MM.1S (cell line): ENCODE results near the gene TMEM239.

Experiments used
- DNase-seq: peaks from one replicate; pipeline ENCODE4 v3.0.0-alpha.2; 2015
- H2AFZ ChIP-seq: fragments of 300-600 bp; sonication (generic); 2 replicates; pipeline ENCODE4 v1.6.0; 2016; ENCODE audit warnings: antibody characterized with exemption, low read length
- H3F3A ChIP-seq: fragments of 300-600 bp; sonication (generic); 2 replicates; pipeline ENCODE4 v1.6.1; 2016; ENCODE audit warnings: mild to moderate bottlenecking, antibody characterized with exemption, low read length, moderate library complexity, mixed read lengths; ENCODE audit not compliant: insufficient read depth
- H3K27ac ChIP-seq: fragments of 300-600 bp; sonication (generic); 2 replicates; pipeline ENCODE4 v1.5.1; 2016; ENCODE audit warnings: mild to moderate bottlenecking, low read length
- H3K27me3 ChIP-seq: fragments of 300-600 bp; sonication (generic); replicated peaks from 2 replicates; pipeline ENCODE4 v1.6.0; 2016; ENCODE audit warnings: low read length; ENCODE audit not compliant: insufficient read depth
- H3K36me3 ChIP-seq: fragments of 300-600 bp; sonication (generic); replicated peaks from 2 replicates; pipeline ENCODE4 v1.6.1; 2016; ENCODE audit warnings: mild to moderate bottlenecking, low read length, mixed read lengths; ENCODE audit not compliant: insufficient read depth
- H3K4me1 ChIP-seq: fragments of 300-600 bp; sonication (generic); 2 replicates; pipeline ENCODE4 v1.6.1; 2016; ENCODE audit warnings: low read length, mixed read lengths
- H3K4me2 ChIP-seq: fragments of 300-600 bp; sonication (generic); 2 replicates; pipeline ENCODE4 v1.6.0; 2016; ENCODE audit warnings: low read depth, low read length
- H3K4me3 ChIP-seq: fragments of 300-600 bp; sonication (generic); 2 replicates; pipeline ENCODE4 v1.5.1; 2016; ENCODE audit warnings: low read length, mixed read lengths
- H3K79me2 ChIP-seq: fragments of 300-600 bp; sonication (generic); 2 replicates; pipeline ENCODE4 v1.6.1; 2016; ENCODE audit warnings: mixed run types, low read length, mixed read lengths
- H3K9ac ChIP-seq: fragments of 300-600 bp; sonication (generic); 2 replicates; pipeline ENCODE4 v1.6.1; 2016; ENCODE audit warnings: low read length, mixed read lengths
- H3K9me2 ChIP-seq: fragments of 300-600 bp; sonication (generic); replicated peaks from 2 replicates; pipeline ENCODE4 v1.6.1; 2016; ENCODE audit warnings: mild to moderate bottlenecking, low read length, mixed read lengths; ENCODE audit not compliant: insufficient read depth
- H3K9me3 ChIP-seq: fragments of 300-600 bp; sonication (generic); replicated peaks from 2 replicates; pipeline ENCODE4 v1.6.1; 2016; ENCODE audit warnings: mild to moderate bottlenecking, low read length, mixed read lengths; ENCODE audit not compliant: insufficient read depth
- H4K20me1 ChIP-seq: fragments of 300-600 bp; sonication (generic); 2 replicates; pipeline ENCODE4 v1.6.1; 2016; ENCODE audit warnings: mild to moderate bottlenecking, low read length, moderate library complexity, mixed read lengths; ENCODE audit not compliant: insufficient read depth
- EZH2 ChIP-seq: fragments of 300-600 bp; sonication (generic); optimal IDR thresholded peaks from 2 replicates; pipeline ENCODE3; 2017; ENCODE audit warnings: low read depth, mild to moderate bottlenecking, antibody characterized with exemption, low read length, mixed read lengths
- EZH2phosphoT487 ChIP-seq: fragments of 300-600 bp; sonication (generic); IDR thresholded peaks from 2 replicates; pipeline ENCODE4 v1.6.1; 2018; ENCODE audit warnings: antibody characterized with exemption, low read length
- TF ChIP-seq, protein P1 (sequence below): fragments of 300-600 bp; sonication (generic); IDR thresholded peaks from 2 replicates; pipeline ENCODE4 v1.5.1; 2016; ENCODE audit warnings: antibody characterized with exemption, low read length, mixed read lengths

The TMEM239 gene

DNA sequence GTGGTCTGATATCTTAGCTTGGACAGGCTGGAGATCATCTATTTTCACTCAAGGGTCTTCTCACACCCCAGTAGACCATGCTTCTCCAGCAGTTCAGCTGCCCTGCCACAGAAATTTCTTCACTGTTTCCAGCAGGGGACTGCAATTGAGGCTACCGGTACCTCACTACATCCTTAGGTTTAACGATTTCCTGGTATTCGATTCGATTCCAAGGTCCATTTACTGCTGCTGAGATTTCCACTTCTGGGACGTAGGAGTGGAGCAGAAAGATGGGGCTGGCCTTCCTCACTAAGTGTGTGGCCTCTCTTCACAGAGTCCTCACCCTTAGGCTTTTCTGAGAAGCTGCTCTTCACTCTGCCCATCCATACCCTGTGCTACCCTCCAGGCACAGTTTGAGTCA, 30.5 kb downstream of the TMEM239 start:
- no peaks in the 10 kb centered on the region for H3K9me2 ChIP-seq

DNA sequence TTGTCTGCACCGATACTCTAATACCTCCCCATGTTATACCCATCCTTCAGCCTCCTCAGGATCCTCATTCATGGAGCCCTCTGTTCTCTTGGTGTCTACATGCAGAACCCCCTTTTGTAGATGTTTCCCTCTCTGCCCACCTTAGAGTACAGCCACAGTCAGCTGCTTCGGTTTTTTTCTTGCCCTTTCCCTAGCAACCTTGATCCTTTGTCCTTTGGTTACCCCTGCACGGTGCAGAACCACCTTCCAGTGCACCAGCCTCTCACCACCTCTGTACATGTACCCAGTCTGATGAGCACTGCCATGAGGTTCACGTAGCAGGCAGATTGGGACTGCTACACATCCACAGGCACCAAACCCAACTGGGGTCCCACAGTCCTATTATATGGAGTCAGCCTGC, 31.6 kb downstream of the TMEM239 start:
- no peak for TF ChIP-seq EZH2phosphoT487
- TF ChIP-seq EZH2, result no peak
- TF ChIP-seq, protein P1, sequence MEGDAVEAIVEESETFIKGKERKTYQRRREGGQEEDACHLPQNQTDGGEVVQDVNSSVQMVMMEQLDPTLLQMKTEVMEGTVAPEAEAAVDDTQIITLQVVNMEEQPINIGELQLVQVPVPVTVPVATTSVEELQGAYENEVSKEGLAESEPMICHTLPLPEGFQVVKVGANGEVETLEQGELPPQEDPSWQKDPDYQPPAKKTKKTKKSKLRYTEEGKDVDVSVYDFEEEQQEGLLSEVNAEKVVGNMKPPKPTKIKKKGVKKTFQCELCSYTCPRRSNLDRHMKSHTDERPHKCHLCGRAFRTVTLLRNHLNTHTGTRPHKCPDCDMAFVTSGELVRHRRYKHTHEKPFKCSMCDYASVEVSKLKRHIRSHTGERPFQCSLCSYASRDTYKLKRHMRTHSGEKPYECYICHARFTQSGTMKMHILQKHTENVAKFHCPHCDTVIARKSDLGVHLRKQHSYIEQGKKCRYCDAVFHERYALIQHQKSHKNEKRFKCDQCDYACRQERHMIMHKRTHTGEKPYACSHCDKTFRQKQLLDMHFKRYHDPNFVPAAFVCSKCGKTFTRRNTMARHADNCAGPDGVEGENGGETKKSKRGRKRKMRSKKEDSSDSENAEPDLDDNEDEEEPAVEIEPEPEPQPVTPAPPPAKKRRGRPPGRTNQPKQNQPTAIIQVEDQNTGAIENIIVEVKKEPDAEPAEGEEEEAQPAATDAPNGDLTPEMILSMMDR, result no peak

More for the DNA sequence above, 30.5 kb downstream of the TMEM239 start:
- Histone ChIP-seq H3K4me1 (no peaks in the 10 kb centered on the region), H3K4me2 (no peak overlapping the region), H3K9me3 (no peaks in the 10 kb centered on the region), H2AFZ (no peak overlapping the region), H3F3A (no peaks in the 10 kb centered on the region), H3K4me3 (no peak overlapping the region), H3K9ac (no peak overlapping the region), H3K27me3 (no peaks in the 10 kb centered on the region), H3K36me3 (no peaks in the 10 kb centered on the region), H3K27ac (no peak overlapping the region), H4K20me1 (no peaks in the 10 kb centered on the region), H3K79me2 (peaks cover under 1% of the 10 kb centered on the region)
- TF ChIP-seq, protein P1, result no peak
- TF ChIP-seq EZH2phosphoT487 (no peak), EZH2 (no peak)
- DNase-seq, result no peak

DNA sequence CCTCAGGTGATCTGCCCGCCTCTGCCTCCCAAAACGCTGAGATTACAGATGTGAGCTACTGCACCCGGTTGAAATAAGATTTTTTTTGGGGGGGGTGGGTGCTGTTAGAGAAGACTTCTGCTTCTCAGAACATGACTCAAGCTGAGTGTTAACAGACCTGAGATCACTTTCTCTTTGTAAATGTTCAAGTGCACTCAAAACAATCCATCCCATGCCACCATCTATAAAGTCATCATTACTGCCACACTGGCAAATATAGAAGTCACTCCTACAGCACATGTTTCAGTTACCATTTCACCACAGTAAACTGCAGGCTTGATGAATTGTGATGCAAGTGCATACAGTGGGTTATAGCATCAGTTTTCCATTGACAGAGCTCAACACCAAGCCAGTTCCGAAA, 33.4 kb downstream of the TMEM239 start:
- Histone ChIP-seq H3K36me3 (no peaks in the 10 kb centered on the region), H3F3A (no peaks in the 10 kb centered on the region), H3K4me2 (no peak overlapping the region), H3K4me1 (no peaks in the 10 kb centered on the region), H4K20me1 (no peaks in the 10 kb centered on the region), H3K4me3 (no peak overlapping the region), H2AFZ (no peak overlapping the region), H3K9me2 (no peaks in the 10 kb centered on the region), H3K27me3 (no peaks in the 10 kb centered on the region), H3K9ac (no peak overlapping the region), H3K27ac (no peak overlapping the region), H3K9me3 (no peaks in the 10 kb centered on the region), H3K79me2 (no peaks in the 10 kb centered on the region)
- TF ChIP-seq, protein P1, result no peak
- TF ChIP-seq EZH2, result no peak
- TF ChIP-seq EZH2phosphoT487, result no peak
- DNase-seq, result no peak

More for the DNA sequence above, 31.6 kb downstream of the TMEM239 start:
- Histone ChIP-seq H3K27me3 (no peaks in the 10 kb centered on the region), H3K4me3 (no peak overlapping the region), H3K9me3 (no peaks in the 10 kb centered on the region), H3K9ac (no peak overlapping the region), H3K9me2 (no peaks in the 10 kb centered on the region), H4K20me1 (no peaks in the 10 kb centered on the region), H3K27ac (no peak overlapping the region), H3K4me2 (no peak overlapping the region), H3K4me1 (no peaks in the 10 kb centered on the region), H3K36me3 (no peaks in the 10 kb centered on the region), H2AFZ (no peak overlapping the region), H3F3A (no peaks in the 10 kb centered on the region), H3K79me2 (no peaks in the 10 kb centered on the region)
- no peak for DNase-seq
